ENCODE measurements around the gene ZFAND2A.

ZFAND2A gene

DNA sequence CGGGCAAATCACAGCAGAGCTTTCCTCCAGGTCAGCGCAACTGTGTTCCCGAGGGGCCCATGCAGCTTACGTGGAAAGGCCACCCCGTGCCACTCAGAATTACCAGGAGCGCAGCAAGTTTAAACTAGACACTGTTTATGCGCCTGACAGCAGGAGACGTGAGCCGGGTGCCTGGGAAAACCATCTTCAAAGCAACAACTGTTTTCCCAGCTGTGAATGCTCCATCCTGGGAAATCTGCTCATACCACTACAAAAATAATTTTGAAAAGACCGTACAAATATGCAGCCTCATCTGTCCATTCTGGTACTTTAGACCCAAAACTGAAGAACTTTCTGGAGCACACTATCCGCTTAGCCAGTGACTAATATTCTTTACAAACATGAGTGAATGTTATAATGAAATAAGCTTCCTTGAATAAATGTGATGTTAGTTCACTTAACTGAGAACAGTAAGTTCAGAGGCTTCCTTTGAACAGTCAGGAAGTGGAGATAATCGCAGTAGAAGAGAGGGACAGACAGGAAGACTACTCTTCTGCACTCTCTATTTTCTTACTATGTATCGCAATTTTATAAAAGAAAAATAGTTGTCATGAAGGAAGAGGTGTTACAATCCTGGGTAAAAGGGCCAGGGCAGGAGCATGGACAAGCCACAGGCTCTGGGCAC, 55.3 kb downstream of the ZFAND2A start:
- DNase-seq, result no peak

DNA sequence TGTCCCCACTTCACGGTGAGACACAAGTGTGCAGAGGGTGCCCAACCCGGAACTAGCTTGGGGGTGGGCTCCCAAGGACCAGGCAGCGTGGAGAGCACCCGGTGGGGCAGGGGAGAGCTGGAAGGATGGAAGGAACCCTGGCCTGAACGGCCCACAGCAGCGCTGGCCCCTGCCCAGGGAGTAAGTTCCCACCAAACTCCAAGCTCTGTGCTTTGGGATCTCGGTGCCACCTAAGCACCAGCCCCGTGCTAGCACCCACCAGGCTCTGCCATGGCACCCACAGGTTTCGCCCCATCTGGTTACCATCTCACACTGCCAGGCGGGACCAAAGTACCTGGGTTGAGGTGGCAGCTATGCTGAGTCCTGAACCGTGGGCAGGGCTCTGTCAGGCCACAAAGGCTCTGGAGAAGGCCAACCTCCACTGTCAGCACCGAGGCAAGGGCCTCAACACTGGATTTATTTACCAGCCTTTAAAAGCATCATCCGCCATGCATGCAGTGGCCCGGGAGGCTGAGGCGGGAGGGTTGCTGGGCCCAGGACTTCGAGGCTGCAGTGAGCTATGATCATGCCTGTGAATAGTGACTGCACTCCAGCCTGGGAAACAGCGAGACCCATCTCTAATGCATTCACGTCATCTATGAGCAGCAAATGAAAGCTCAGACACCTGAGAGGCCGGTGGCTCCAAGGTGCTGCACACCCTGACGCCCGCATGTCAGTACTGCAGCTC, 56.0 kb downstream of the ZFAND2A start:
- DNase-seq, result no peak

GRCh38 chr7:1103009-1103788, 56.8 kb downstream of the ZFAND2A start:
- DNase-seq, result no peak

Data from NCI-H1105 (cell line).